Stimulated activated CD8-positive, alpha-beta memory T cell treated with anti-CD3 and anti-CD28 coated beads, Interleukin-12 subunit alpha, Interleukin-12 subunit beta, amount 100 ng/mL, for 24 hours (primary cell): ENCODE measurements around the gene GPHA2.

Experiments used
- DNase-seq: peaks from one replicate; pipeline ENCODE4 v3.0.0-alpha.2; 2020; ENCODE audit errors: extremely low read depth

GPHA2 gene

DNA sequence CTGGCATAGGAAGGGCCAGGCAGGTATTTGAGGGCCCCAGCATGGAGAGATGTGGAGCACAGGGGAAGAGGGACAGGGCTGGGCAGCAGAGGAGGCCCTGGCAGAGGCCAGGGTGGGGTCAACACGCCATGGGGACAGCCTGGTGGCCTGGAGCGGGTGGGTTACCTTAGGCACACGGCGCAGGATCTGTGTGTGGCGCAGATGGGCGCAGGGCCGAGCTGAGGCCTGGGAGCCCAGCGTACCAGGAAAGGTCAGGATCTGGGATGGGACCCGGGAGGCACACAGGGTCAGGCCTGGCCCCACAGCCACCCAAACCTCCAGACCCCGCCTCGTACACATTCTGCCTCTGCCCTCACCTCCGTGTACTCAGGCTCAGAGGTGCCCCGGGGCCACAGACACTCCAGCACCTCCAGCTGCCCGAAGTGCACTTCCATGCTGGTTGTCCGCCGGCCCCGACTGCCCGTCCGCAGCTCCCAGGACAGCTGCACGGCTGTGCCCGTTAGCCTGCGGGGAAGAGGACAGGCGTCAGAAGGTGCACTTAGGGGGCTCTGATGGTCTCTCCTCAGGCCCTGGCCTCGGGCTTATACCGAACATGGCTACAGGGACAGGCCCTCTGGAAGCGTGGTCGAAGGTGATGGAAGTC lies 25.1 kb downstream of the GPHA2 start:
- DNase-seq: no peak

DNA sequence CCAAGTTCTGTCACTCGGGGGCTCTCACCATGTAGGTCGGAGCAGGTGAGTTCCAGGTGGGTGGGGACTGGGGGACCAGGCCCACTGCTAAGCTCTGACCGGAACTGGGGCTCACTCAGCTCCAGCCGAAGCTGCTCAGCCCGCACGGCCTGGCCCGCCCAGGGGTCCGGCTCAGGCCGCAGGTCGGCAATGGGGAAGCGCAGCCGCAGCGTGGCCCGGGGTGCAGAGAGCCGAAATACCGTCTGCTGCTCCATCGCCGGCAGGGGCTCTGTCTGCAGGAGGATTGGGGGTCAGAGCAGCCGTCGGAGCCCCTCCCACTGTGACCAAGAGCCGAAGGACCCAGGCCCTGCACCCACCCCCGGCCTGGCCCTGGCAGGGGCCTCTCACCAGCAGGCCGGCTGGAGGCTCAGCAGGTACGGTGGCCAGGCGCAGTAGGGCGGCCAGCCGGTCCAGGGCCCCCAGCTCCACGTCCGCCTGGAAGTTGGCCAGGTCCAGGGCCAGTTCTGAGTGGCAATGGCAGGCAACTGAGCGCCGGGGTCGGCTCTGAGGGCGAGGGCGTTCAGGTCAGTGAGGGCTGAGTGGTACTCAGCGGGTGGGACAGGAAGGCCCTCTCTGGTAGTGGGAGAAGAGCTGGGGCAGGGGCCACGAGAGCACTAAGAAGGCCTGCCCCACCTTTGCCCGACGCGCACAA lies 25.9 kb downstream of the GPHA2 start:
- no peak for DNase-seq

- no peak for DNase-seq
Observed at GRCh38 chr11:64908766-64909165, 26.9 kb downstream of the GPHA2 start.

DNA sequence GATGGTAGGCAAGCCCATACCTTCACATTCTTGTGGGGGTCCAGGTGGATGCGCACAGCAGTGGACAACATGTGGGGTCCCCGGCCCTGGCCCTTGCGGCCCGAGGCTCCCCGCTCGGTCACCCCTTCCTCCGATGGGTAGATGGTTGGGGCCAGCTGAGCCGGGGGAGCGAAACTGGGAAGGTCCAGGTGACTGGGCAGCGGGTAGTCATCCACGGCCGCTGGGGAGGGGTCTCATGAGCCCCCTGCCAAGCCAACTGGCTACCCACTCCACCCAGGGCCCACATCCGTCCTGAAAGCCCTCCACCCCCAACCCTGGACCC lies 29.4 kb downstream of the GPHA2 start:
- no peak for DNase-seq

DNA sequence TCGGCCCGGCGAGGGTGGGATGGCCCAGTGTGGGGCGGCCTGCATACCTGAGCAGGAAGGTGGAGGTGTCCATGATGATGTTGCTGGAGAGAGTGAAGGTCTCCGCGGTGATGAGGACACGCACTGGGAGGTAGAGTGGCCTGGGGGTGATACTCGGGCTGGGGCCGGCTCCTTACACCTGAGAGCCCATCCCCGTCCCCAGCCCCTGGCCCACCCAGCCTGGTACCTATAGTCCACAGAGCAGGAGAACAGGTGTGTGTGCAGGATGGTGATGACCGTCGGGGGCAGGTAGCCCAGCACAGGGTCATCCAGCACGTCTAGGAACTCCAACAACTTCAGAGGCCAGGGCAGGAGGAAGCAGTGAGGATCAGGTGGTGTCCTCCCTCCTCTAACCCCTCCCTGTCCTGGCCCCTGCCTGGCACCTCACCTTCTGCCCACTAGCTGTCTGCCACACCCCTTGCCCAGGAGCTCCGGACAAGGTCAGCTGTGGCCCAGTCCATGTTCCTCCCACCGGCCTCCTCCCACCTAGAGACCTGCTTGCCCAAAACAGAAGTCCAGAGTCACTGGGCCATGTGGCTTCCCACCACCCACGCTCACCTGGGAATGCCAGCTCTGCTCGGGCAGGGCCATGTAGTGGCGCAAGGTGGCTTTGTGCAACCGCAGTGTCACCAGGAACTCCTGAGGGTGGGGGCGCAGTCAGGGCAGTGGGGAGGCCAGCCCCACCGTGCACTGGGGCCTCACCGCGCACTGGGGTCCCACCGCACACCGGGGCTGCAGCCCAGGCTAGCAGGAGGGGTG lies 30.0 kb downstream of the GPHA2 start:
- DNase-seq: no peak

DNA sequence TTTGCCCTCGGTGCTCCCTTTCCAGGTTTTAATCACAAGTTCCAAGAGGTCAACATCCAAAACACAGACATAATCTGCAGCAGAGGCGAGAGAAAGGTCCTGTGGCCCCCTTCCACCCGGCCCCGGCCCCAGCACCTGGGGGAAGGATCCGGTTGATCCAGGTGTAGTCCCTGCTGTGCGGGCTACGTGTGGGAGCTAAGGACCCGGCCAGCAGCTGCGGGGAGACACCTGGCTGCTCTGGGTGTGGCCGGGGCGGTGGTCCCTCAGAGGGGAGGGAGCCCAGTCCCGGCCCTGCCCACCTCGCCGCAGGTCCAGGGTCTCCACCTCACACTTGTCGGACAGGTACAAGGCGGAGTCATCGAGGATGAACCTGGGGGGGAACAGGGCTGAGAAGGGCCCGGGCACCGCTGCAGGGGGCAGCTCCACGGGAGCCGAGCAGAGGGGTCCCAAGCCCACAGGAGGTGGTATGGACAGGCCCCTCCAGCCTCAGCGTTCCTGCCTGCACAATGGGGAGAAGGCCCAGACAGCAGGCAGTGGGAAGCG lies 32.3 kb downstream of the GPHA2 start:
- no peak for DNase-seq

GRCh38 chr11:64902102-64902900 lies 33.4 kb downstream of the GPHA2 start:
- DNase-seq: no peak

DNA sequence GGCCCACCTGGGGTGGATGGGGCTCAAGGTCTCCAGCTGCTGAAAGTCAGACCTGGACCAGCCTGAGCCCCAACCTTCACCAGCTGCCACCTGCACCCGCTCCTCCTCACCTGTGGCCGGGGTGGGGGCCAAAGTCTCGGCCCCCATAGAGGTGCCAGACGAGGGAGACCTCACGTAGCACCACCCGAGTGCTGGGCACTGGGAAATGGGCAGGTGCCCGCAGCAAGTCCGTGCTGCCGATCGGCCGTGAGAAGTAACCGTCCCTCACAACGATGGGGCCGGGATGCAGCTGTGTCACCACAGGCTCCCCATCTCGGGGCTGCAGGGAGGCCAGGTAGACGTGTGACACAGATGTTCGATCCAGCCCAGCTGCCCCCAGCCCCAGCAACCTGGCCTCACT lies 34.9 kb downstream of the GPHA2 start:
- DNase-seq: no peak

- peak; percentile 41 for DNase-seq
Observed at GRCh38 chr11:64900263-64900678, 35.4 kb downstream of the GPHA2 start.

DNA sequence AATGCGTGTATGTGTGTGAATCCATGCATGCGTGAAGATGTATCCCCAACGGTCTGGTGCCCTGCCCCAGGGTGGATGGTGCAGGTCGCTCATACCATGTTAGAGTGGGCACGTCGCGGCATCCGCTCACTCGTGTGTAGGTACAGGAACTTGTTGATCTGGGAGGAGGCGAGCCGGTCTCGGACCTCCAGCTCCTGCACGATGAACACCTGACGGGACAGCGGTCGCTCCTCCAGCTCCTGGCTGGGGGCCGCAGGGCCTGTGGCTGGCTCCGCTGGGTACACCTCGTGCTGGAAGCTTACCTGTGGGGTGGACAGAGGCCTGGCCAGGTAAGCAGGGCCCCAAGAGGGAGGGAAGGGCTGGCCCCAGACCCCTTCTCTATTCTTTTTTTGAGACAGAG lies 37.2 kb downstream of the GPHA2 start:
- DNase-seq: no peak

DNA sequence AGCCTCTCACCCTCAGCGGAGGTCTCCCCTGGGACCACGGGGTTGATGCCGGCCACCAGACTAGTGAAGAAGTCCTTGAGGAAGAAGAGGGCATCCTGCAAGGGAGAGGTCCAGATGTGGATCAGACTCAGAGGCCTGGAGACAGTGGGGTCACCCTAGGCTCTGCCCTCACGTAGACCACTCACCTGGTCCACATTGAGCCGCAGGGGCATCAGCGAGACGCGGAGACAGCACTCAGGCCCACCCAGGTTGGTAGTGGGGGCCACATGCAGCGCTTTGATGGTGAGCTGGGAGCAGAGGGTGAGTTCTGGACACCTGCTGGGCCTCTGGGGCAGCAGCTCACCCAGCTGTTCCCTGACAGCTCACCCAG lies 37.6 kb downstream of the GPHA2 start:
- no peak for DNase-seq

DNA sequence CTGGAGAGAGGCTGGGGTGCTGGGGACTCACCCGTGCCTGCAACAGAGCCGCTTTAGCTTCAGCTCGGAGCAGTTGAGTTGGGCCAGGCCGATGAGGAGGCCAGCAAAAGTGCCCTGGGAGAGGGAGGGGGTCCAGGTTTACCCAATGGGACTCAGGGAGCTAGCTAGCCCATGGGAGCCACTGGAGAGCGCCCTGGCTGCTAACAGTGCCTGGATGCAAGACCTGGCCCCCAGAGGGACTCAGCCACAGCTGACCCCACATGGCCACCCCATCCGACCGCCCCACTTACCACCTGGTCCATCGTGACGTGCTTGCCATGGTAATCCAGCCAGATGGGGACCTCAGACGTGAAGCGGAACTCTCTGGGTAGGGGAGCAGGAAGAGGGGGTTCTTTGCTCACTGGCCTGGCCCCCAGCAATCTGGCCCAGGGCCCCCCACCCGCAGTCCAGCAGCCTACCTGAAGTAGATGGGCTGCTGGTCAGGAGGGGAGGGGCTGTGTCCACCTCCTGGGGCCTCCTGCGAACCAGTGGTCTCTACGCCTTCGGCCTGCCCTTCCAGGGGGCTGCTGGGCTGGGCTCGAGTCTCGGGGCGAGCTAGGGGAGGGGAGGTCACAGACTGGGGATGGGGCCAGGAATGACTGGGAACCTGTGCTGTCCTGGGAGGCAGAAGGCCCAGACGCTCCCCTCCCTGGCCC lies 38.2 kb downstream of the GPHA2 start:
- no peak for DNase-seq

- DNase-seq: no peak
Observed at GRCh38 chr11:64896448-64897022, 39.2 kb downstream of the GPHA2 start.

- no peak for DNase-seq
Observed at GRCh38 chr11:64894812-64895452, 40.8 kb downstream of the GPHA2 start.

GRCh38 chr11:64894070-64894811 lies 41.5 kb downstream of the GPHA2 start:
- peak; percentile 84 for DNase-seq

DNA sequence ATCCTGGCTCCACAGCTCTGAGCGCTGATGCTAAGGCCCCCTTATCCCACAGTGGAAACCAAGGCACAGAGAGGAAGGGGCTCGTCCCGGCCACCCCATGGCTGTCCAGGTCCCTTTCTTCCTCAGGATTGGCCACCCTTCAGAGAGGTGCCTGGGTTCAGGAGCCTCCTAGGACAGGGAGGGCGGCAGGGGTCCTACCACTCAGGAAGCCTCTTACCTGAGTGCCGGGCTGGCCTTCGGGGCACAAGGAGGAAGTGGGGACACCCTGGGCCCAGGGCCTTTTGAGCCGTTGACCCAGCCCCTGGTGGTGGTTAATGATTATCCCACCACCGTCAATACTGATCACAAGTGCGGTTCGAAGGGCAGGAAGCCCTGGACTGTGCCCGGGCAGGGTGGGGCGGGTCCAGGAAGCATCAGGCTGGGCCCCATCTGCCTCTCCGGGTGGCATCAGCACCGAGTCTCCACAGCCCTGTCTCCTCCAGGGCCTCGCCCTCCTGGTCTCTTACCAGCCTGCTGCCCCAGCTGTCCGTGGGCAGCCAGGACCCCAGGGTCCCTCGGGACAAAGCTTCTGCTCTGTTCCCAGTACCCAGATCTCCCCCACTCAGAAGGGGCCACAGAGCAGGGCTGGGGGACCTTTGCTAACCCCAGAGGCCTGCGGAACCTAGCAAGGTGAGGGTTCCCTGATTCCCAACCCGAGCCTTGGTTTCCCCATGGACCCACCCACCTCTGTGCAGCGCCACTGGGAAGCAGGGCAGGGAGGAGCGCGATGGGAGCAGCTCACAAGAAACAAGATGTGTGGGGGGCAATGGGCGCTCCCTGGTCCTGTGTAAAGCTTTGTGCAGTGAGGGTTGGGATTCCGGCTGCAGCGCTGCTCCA lies 42.3 kb downstream of the GPHA2 start:
- no peak for DNase-seq

- DNase-seq: no peak
Observed at GRCh38 chr11:64892838-64893193, 42.9 kb downstream of the GPHA2 start.

DNA sequence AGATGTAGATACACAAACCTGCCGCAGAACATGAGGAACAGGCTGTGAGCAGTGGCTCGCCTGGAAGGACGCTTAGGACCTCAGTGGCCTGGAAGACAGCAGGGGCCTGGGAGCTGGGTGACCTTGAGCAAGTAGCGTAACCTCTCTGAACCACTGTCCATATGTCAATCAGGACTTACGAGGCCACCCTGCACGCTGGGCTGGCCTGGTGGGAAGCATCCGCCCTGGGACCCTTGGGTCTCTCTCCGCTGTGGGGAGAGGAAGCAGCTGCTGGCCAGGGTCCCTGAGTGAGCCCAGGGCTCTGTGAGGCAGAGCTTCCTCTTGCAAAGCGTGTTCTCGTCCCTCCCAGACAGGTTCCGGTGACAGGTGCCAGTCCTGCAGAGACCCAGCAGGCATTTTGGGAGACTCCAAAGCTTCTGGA lies 43.3 kb downstream of the GPHA2 start:
- no peak for DNase-seq

GRCh38 chr11:64891880-64892279 lies 43.8 kb downstream of the GPHA2 start:
- DNase-seq: no peak
